GM19452 (cell line): ENCODE data around the gene TMEM87B.
A peak's percentile ranks its signal among the peaks of the same experiment; 100 is the strongest.

ENCODE experiments used
- ATAC-seq: cut with Tn5 transposase; IDR thresholded peaks from one replicate; pipeline ENCODE4 v1.9.1; 2021; ENCODE audit not compliant: unreplicated experiment

TMEM87B gene, protein sequence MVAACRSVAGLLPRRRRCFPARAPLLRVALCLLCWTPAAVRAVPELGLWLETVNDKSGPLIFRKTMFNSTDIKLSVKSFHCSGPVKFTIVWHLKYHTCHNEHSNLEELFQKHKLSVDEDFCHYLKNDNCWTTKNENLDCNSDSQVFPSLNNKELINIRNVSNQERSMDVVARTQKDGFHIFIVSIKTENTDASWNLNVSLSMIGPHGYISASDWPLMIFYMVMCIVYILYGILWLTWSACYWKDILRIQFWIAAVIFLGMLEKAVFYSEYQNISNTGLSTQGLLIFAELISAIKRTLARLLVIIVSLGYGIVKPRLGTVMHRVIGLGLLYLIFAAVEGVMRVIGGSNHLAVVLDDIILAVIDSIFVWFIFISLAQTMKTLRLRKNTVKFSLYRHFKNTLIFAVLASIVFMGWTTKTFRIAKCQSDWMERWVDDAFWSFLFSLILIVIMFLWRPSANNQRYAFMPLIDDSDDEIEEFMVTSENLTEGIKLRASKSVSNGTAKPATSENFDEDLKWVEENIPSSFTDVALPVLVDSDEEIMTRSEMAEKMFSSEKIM

DNA sequence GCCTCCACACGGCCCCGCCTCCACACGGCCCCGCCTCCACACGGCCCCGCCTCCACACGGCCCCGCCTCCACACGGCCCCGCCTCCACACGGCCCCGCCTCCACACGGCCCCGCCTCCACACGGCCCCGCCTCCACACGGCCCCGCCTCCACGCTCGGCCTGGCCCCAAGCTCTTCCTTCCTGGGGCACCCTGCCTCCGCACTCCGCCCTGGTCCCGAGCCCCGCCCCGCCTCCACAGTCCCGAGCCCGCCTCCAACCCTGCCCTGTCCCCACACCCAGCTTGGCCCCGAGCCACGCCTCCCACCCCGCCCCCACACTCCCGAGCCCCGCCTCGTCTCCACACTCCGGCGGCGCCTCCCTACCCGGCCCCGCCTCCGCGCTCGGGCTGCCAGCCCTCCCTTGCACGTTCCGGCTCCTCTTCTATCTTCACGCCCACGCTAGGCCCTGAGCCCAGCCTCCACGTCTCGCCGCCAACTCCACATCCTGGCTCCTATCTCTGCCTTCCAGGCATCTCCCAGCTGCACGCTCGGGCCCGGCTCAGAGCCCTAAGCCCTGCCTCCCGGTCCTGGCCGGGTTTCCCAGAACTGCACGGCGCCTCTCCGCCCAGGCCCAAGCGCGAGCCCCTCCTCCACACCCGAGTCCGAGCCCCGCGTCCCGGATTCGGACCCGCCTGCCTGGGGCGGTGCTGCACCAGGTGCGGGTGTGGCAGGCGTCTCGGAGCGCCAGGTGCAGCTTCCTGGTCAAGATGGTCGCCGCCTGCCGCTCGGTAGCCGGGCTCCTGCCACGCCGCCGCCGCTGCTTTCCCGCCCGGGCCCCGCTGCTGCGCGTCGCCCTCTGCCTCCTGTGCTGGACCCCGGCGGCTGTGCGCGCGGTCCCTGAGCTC is at the start of gene TMEM87B:
Gene TMEM87B (plus strand): TSS at position 423 of the 883 bp plus-strand sequence. CDS start 323 bp downstream, at position 746.
- peak; percentile 58 for ATAC-seq

DNA sequence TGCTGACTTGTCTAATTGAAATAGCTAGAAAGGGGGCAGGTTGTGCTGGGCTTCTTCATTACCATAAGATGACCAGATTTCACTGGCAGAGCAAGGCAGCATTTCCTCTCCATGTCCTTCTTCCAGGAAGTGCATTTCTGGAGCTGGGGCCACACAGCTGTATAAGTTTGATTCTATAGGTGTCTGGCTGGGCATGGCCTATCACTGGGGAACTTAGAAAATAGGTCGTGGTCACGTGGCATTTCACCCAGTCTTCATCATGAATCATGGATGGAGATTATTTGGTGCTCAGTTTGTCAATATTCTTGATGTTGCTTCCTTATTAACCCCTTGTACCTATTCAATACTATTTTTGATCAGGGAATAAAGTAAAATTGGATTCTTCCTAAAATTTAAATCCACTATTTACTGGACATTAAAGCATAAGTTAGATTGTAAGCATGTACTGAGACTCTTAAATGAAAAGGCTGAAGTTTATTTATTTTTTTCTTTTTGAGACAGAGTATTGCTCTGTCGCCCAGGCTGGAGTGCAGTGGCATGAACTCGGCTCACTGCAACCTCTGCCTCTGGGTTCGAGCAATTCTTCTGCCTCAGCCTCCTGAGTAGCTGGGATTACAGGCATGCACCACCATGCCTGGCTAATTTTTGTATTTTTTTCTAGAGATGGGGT is 49.5 kb upstream of the TMEM87B start:
- ATAC-seq = no peak

DNA sequence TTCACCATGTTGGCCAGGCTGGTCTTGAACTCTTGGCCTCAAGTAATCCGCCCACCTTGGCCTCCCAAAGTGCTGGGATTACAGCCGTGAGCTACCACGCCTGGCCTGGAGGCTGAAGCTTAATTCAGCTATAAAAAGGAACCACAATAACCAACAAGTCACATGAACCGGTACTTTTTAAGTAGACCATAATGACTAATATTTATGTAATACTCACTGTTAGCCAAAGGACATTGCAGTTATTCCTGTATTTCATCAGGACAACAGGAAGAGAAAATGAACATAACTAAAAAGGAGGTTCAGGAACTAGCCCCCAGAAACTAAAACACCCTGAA is 49.0 kb upstream of the TMEM87B start:
- no peak for ATAC-seq

DNA sequence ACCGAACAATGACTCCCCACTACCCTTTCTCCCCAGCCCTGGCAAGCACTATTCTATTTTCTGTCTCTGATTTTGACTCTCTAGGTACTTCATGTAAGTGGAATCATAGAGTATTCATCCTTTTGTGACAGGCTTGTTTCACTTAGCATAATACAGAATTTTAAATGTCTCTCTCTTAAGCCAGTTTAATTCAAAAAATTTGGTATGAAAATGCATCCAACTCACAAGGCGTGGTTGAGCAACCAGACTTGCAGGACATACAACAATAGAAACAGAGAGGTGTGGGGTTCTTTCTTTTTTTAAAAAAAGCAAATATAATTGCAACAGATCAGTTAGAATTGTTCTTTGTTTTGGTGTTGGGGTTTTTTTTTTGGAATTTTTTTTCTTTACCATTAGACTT is 47.6 kb upstream of the TMEM87B start:
- no peak for ATAC-seq

DNA sequence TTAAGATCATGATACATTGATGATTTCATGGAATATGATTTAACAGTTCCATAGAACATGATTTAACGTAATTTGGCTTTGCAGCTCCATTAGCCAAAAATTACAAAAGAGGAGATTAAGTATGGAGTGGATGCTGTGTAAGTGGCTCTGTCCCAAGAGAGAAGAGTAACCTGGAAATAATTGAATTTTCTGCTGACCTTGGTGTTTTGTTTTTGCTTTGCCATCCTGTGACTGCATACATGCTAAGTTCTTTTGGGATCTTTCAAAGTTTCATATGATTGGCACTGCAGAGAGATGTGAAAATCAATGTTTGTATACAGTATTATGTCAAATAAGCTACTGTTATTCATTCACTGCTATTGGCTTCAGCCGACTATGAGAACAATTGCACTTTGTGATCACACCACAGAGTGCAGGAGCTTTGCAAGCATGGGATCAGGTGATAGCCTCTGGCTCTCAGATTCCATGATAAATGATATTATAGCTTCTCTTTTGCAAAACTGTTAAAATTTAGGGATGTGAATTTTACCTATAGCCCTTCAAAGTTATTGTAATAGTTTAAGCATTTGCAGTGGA is 46.1 kb upstream of the TMEM87B start:
- no peak for ATAC-seq

DNA sequence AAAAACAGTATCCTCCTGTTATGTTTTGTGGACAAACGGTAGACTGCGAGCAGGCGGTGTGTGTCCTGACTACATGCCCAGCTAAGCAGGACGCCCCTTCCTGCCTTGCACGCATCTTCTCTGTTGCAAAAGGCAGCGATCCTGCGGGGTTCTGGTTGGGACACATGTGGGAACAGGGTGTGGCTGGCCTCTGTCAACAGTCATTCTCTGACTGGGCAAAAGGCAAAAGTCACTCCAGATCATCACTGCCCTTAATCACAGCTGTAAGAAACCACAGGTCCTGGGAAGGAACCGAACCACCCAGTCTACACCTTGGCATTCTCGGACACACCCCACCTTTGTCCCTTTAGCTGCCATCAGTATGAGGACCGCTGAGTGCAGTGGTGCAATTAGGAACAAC is 44.3 kb upstream of the TMEM87B start:
- no peak for ATAC-seq

DNA sequence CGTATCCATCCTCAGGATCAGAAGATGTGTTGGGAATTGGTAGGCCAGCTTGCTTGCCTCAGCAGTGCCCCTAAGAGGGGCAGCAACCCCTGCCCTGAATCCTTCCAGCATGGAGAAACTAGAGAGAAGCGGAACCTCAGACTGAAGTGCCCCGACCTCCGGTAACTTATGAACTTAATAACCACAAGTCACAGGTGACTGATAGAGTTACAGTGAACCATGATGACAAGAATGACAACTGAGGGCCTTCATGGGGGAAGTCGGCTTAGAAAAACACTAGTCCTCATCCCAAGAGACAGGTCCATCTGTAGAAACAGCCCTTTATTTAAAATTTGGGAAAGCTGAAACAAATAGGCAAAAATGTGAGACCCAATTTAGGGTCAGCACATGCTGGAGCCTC is 42.5 kb upstream of the TMEM87B start:
- ATAC-seq = no peak

DNA sequence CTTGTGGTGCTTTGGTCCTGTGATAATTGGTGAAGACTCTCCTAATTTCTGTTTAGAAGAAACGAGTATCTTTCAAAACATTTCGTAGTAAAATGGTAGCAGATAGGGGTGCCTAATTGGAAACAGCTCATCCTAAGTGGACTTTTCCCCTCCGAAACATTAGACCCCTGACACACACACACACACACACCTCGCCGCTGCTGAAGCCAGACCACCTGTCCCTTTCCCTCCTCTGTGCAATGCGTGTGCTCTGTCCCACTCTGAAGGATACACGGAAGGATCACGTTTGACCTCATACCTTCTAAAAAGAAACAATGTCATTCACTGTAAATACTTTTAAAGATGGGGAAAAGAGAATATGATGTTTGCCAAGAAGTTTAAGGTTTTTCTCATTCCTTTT is 36.2 kb upstream of the TMEM87B start:
- no peak for ATAC-seq

DNA sequence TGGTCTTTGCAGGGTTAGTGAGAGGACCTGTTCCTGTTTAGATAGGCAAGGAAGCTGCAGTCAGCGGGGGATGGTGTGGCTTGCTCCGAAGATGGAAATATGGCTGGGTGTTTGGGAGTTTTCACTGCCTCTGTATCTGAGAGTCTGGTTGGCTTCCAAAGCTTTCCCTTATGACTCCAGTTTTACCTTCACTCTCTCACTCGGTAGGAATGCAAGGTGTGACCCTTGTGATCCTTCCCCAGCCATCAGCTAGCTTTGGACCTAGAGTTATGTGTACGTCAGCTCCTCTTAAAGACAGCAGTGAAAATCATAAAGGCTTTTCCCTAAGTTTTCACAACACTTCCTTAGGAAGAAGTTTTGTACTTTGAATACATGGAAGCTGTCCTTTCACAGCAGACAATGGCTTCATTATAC is 35.5 kb upstream of the TMEM87B start:
- ATAC-seq = no peak

DNA sequence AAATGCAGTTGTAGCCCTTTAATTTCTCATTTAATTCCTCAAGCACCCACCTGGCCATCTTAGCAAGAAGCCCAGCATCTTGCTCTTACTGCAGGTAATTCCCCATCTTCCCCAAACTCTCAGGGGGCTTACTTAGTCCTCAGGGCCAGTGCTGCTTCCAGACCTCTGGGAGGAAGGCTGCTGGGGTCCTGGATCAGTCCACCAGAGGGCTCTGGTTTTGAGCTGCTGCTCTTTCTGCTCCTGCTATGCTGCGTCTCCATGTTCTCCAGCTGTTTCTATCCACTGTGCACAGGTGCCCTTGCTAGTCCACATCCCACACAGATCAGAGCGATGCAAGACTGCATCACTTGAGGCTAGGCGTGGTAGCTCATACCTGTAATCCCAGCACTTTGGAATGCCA is 34.5 kb upstream of the TMEM87B start:
- ATAC-seq = no peak

DNA sequence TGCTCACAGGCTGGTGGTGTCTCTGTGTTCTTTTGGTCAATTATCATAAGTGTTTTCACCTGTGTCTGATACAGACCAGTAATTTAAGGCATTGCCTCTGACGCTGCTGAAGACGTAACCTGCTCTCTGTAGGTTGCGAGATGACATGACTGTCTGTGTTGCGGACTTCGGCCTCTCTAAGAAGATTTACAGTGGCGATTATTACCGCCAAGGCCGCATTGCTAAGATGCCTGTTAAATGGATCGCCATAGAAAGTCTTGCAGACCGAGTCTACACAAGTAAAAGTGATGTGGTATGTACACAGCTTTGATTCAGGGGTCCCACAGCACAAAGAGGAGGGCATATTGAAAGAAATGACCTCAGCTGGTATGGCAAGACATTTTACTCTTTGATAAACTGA is 33.8 kb upstream of the TMEM87B start:
- ATAC-seq = no peak

DNA sequence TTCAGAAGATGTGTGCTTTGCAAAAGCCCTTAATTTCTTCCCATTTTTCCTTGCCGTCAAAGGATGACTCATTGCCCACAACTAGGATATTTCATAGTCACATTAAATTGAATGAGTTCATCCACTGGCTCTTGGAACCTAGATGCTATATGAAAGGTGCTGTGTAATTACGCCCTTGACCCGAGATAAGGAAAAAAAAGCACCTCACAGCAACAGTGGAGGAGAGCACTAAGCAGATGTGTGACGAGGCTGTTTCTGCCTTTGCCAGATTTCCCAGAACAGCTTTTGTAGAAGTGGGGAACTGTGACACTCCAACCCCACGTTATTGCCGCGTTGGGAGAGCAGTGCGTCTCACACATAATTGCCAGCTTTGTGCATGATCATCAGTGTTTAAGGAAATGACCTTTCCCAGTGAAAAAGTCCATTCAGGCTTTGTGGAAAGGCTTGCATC is 33.3 kb upstream of the TMEM87B start:
- no peak for ATAC-seq

DNA sequence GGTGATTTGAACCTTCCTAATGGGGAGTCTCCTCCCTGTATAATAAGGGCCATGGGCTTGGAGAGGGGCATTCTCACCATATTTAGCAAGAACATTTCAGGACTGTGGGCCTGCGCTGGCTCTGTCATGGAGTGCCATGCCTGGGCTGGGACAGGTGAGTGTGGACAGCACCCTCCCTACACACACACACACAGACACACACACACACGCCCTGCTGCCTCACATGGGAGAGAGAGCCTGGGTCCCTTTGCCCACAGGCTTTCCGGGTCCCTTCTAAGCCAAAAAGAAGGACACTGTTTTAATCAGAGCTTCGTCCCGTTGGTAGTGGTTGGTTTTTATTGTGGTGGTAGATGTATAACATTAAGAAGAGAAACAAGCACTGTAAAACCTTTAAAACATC is 31.4 kb upstream of the TMEM87B start:
- ATAC-seq = no peak

DNA sequence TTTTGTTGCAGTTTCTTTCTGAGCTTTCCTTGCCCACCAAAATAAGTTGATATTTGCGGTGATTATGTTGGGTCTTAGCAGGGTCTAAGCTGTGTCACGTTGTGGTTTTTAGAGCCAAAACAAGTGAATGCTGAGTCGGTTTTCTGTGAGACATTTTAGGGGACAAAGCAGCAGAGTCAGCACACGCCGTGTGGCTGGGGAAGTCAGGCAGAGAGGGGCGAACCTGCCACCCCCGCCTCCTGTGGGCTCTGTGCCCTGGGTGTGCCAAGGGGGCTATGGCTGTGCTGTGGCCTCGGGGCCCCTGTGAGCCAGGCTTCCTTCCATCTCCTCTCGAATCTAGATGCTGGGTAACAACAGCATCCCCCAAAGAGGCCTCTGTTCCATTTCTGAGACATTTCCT is 30.8 kb upstream of the TMEM87B start:
- ATAC-seq = no peak

DNA sequence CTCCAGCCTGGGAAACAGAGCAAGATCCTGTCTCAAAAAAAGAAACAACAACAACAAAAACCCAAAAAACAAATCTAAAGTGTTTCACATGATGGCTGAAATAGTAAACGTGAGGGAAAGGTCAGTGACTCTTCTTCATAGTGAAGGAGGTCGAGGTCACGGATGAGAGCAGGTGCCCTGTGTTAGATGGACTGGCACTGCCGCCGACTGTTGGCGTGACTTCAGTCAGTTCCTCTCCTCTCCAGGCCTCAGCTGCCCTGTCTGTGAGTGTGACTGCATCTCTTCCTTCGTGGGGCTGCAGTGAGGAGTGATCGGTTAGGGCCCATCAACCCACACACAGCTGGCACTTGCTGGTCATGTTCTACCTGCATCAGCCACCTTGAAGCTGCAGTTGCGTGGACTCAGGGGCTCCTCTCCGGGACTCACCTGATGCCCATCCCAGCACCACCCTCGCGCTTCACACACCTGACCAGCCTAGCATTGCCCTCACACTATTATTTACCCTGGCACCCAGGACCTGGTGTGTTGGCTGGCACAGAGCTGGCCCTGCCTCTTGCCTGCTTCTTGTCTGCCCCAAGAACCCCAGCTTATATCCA is 30.1 kb upstream of the TMEM87B start:
- ATAC-seq = no peak

DNA sequence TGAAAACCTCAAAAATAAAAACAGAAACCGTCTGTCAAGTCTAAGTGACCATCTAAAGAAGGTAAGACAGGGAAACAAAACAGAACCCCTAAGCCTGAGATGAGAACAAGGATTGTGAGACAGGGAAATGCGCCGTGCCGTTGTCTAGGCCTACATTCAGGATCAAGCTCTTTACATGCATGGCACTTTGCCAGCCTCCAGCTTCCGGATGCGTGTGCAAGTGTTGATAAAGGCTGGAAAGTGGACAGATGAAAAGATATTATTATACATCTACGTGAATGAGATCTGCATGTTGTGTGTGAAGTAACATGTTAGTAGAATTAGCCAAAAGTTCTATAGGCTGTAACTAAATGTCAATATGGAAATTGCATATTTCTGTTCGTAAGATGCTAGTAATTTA is 28.6 kb upstream of the TMEM87B start:
- no peak for ATAC-seq

DNA sequence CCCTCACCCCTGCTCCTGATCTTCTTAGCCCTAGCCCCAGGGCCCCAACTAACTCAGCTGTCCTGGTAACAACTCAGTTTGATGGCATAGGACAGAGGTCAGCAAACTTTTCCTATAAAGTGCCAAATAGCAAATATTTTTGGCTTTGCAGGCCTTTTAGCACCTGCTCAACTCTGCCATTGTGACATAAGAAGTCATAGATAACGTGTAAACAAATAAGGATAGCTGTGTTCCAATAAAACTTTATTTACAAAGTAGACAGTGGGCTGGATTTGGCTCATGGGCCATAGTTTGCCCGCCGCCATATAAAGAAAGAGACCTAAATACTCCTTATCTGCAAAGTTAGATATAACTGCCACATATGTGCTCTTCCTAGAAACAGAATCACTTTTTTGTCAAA is 27.3 kb upstream of the TMEM87B start:
- ATAC-seq = no peak

DNA sequence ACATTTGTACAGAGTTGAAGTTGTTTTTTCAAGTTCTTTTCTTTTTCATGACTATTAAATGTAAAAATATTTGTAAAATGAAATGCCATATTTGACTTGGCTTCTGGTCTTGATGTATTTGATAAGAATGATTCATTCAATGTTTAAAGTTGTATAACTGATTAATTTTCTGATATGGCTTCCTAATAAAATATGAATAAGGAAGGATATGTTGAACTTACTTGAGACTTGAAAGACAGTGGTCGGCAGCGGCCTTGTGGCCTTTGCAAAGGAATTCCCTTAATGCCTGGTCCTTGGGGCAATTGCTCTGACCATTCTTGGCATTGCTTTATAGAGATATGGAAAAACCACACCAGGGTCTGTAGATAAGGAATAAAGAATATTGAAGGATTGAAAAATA is 25.9 kb upstream of the TMEM87B start:
- ATAC-seq = no peak

DNA sequence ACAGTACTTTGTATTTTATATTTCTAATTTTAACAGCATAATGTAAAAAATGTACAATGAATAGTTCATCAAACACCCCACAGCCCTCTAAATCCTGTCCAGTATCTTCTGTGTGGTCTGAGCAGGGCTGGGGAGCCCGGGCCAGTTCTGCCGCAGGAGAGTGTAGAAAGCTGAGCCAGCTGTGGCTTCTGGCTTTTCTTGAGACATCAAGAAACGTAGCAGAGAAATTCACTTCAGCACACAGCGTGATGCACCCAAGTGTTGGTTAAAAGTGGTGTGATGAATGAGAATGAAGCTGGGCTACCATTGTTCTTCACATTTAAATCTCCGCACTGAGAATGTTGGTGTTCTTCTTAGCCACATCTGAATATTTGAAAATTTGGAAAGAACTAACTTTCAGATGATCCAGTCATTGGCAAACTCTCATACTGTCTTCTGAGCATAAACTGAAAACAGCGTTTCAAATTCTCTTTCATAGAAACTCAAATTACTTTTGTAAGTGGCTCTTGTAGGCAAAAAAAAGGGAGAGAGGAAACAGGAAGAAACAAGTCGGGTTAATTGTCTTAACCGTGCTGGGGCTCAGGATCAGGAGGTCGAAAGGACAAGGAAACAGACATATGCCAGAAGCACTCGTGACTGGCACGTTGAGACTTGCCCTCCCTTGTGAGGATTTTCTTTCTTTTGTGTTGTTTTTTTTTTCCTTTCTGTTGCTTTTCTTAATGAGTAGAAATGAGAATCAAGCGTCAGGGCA is 23.4 kb upstream of the TMEM87B start:
- ATAC-seq = no peak

DNA sequence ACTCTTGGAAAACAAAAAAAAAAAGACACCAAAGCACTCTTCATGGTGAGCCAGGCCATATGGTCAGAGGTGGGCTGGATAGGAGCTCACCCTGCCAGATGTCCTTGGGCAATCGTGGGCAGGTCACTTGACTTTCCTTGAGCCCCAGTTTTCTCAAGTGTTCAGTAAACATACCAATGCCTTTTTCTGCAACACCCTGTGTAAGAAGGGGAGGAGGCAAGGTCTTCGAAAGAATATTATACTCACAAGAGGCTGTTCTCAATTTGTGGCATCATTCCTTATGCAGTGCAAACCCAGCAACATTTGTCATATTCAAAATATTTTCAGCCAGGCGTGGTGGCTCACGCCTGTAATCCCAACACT is 22.9 kb upstream of the TMEM87B start:
- ATAC-seq = no peak
